Measurements from ENCODE around the gene ABHD17B. TPM values are rescaled to one million over a fixed set of nuclear protein-coding genes. Genes with fewer than 3 reads are reported as not detected.

Gene ABHD17B
- total and polyA plus RNA-seq, 2 donors (not counting 1 experiment from before 2014, with no cell fraction given), result 14.6 to 20.6 TPM

DNA sequence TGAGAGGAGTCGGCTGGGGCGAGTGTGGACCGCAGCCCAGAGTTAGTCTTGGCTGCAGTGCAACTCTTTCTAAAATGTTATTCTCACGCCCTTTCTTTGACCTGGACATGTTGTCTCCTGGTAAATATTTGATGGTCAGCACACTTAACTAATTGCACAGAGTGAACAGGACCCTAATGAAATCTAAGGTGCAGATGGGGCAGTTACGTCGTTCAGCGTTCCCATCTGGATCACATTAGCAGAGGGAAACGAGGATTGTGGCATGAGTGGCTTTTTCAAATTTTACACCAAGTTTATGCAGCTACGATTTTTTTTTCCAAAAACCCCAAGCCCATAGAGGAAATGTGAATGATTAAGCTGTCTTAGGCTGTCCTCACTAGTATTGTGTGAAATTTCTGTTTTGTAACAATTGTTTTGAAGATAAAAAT, 929 bp upstream of the ABHD17B start:
- no peaks in the 10 kb centered on the region for H3K27me3 ChIP-seq (ENCODE audit: control insufficient read depth, insufficient read depth, low read length)
- TF ChIP-seq EZH2 (IDR thresholded peaks at IDR 0.05; ENCODE audit: low read length, missing control alignments), result no peak
- TF ChIP-seq, protein P1, sequence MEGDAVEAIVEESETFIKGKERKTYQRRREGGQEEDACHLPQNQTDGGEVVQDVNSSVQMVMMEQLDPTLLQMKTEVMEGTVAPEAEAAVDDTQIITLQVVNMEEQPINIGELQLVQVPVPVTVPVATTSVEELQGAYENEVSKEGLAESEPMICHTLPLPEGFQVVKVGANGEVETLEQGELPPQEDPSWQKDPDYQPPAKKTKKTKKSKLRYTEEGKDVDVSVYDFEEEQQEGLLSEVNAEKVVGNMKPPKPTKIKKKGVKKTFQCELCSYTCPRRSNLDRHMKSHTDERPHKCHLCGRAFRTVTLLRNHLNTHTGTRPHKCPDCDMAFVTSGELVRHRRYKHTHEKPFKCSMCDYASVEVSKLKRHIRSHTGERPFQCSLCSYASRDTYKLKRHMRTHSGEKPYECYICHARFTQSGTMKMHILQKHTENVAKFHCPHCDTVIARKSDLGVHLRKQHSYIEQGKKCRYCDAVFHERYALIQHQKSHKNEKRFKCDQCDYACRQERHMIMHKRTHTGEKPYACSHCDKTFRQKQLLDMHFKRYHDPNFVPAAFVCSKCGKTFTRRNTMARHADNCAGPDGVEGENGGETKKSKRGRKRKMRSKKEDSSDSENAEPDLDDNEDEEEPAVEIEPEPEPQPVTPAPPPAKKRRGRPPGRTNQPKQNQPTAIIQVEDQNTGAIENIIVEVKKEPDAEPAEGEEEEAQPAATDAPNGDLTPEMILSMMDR (conservative IDR thresholded peaks at IDR 0.05 in 1 of 2, IDR thresholded peaks at IDR 0.05 in 1 of 2; ENCODE audit: low read depth in 1 of 2, low read length in 2 of 2), result no peak
- no peaks in the 10 kb centered on the region for H3K36me3 ChIP-seq (ENCODE audit: control insufficient read depth, insufficient read depth, low read length)
- no peaks in the 10 kb centered on the region for H3K9me3 ChIP-seq (ENCODE audit: control insufficient read depth, insufficient read depth, low read depth, low read length)
- H3K4me2 ChIP-seq (ENCODE audit: extremely low read depth, insufficient read depth, low read length), result peak overlapping the region; percentile 84
- DNase-seq (ENCODE audit: low read depth in 2 of 2), result peak; percentile 54 to 63
- H3K4me1 ChIP-seq (ENCODE audit: control insufficient read depth, extremely low read depth, insufficient read depth, low read length), result peaks cover 4% of the 10 kb centered on the region
- H4K20me1 ChIP-seq (ENCODE audit: control insufficient read depth, extremely low read depth, insufficient read depth, low read length), result no peaks in the 10 kb centered on the region
- peaks cover 75% of the 10 kb centered on the region for H3K79me2 ChIP-seq (ENCODE audit: control insufficient read depth, insufficient read depth, low read length)
- peak overlapping the region; percentile 66 for H3K9ac ChIP-seq (ENCODE audit: insufficient read depth, low read length)
- peak overlapping the region; percentile 44 for H2AFZ ChIP-seq (ENCODE audit: low read length)
- H3K27ac ChIP-seq (ENCODE audit: insufficient read depth, low read length), result peak overlapping the region; percentile 70
- peak overlapping the region; percentile 54 to 92 (median 68) for H3K4me3 ChIP-seq (replicated peaks in 1 of 4; ENCODE audit: control extremely low read depth in 1 of 4, insufficient read depth in 1 of 4, low read depth in 3 of 4, low read length in 4 of 4)

DNA sequence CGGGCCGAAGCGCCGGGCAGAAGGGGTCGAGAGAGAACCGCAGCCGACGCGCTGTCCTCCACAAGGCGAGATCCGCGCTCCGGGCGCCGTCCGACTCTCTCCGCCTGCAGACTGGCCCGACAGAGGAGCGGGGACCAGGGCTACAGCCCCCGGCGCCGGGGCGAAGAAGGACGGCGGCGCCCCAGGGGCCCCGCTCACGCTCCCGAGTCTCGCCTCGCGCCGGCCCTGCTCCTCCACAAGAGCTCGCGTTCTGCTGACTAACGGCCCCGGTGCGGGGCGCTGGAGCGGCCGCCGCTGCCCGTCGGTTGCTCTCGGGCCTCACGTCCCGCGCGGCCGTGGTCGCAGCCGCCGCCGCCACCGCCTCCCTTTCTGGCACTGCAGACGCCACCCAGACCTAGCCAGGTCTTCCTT, 338 bp downstream of the ABHD17B start:
- H3K4me1 ChIP-seq (ENCODE audit: control insufficient read depth, extremely low read depth, insufficient read depth, low read length), result peaks cover 4% of the 10 kb centered on the region
- peaks cover 76% of the 10 kb centered on the region for H3K79me2 ChIP-seq (ENCODE audit: control insufficient read depth, insufficient read depth, low read length)
- peak overlapping the region; percentile 54 for H3K4me2 ChIP-seq (ENCODE audit: extremely low read depth, insufficient read depth, low read length)
- H3K27ac ChIP-seq (ENCODE audit: insufficient read depth, low read length), result peak overlapping the region; percentile 88
- H3K36me3 ChIP-seq (ENCODE audit: control insufficient read depth, insufficient read depth, low read length), result no peaks in the 10 kb centered on the region
- no peak for TF ChIP-seq EZH2 (IDR thresholded peaks at IDR 0.05; ENCODE audit: low read length, missing control alignments)
- TF ChIP-seq, protein P1 (conservative IDR thresholded peaks at IDR 0.05 in 1 of 2, IDR thresholded peaks at IDR 0.05 in 1 of 2; ENCODE audit: low read depth in 1 of 2, low read length in 2 of 2), result no peak
- peak overlapping the region; percentile 93 for H2AFZ ChIP-seq (ENCODE audit: low read length)
- H3K9ac ChIP-seq (ENCODE audit: insufficient read depth, low read length), result peak overlapping the region; percentile 78
- no peaks in the 10 kb centered on the region for H3K27me3 ChIP-seq (ENCODE audit: control insufficient read depth, insufficient read depth, low read length)
- H3K9me3 ChIP-seq (ENCODE audit: control insufficient read depth, insufficient read depth, low read depth, low read length), result no peaks in the 10 kb centered on the region
- H3K4me3 ChIP-seq (replicated peaks in 1 of 4; ENCODE audit: control extremely low read depth in 1 of 4, insufficient read depth in 1 of 4, low read depth in 3 of 4, low read length in 4 of 4), result peak overlapping the region; percentile 75 to 93 (median 90)
- no peaks in the 10 kb centered on the region for H4K20me1 ChIP-seq (ENCODE audit: control insufficient read depth, extremely low read depth, insufficient read depth, low read length)
- no peak for DNase-seq (ENCODE audit: low read depth in 2 of 2)

DNA sequence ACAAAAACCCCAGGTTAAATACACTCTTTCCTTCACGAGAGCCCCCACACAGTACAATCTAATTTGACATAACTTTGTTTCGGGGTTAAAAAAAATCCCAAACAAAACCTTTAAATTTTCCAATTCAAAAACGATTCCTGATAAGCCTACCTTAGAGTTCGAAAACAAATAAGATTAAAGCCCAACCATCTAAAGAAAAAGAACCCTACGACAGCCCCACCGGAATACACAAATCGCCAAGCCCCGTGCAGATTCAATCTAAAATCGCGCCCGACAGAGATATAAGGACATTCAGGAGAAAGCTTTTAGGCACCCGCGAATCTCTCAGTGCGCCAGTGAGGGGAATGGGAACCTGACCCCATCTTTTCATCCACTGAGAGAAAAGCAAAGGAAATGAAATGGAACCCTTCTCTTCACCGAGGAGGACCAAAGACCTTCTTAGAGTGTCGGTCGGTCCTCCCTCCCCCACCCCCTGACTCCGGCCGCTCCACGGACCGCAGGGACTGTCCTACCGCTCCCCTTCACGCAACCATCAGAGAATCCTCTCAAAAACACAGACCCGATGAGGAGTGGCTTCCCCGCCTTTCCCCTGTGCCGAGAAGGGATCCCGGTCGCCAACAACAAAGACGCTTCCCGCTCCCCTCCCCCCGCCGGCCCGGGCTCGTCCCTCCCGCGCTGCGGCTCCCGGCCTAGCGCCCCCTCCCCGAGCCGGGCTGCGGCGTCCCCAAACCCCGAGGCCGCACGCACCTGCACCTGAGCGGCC, 925 bp downstream of the ABHD17B start:
- peak overlapping the region; percentile 78 for H3K9ac ChIP-seq (ENCODE audit: insufficient read depth, low read length)
- H3K4me1 ChIP-seq (ENCODE audit: control insufficient read depth, extremely low read depth, insufficient read depth, low read length), result peaks cover 4% of the 10 kb centered on the region
- H3K27ac ChIP-seq (ENCODE audit: insufficient read depth, low read length), result peak overlapping the region; percentile 88
- no peaks in the 10 kb centered on the region for H3K27me3 ChIP-seq (ENCODE audit: control insufficient read depth, insufficient read depth, low read length)
- no peak for TF ChIP-seq EZH2 (IDR thresholded peaks at IDR 0.05; ENCODE audit: low read length, missing control alignments)
- TF ChIP-seq, protein P1 (conservative IDR thresholded peaks at IDR 0.05 in 1 of 2, IDR thresholded peaks at IDR 0.05 in 1 of 2; ENCODE audit: low read depth in 1 of 2, low read length in 2 of 2), result no peak
- H3K4me2 ChIP-seq (ENCODE audit: extremely low read depth, insufficient read depth, low read length), result peak overlapping the region; percentile 23
- peak overlapping the region; percentile 14 for H2AFZ ChIP-seq (ENCODE audit: low read length)
- no peaks in the 10 kb centered on the region for H3K9me3 ChIP-seq (ENCODE audit: control insufficient read depth, insufficient read depth, low read depth, low read length)
- no peaks in the 10 kb centered on the region for H3K36me3 ChIP-seq (ENCODE audit: control insufficient read depth, insufficient read depth, low read length)
- peaks cover 78% of the 10 kb centered on the region for H3K79me2 ChIP-seq (ENCODE audit: control insufficient read depth, insufficient read depth, low read length)
- DNase-seq (ENCODE audit: low read depth in 2 of 2), result peak; percentile 28 to 39
- peak overlapping the region; percentile 75 to 93 (median 90) for H3K4me3 ChIP-seq (replicated peaks in 1 of 4; ENCODE audit: control extremely low read depth in 1 of 4, insufficient read depth in 1 of 4, low read depth in 3 of 4, low read length in 4 of 4)
- H4K20me1 ChIP-seq (ENCODE audit: control insufficient read depth, extremely low read depth, insufficient read depth, low read length), result no peaks in the 10 kb centered on the region

Data from fibroblast of lung (primary cell).